VCaP (cell line): ENCODE results near the gene SPRED1.

Source experiments
- H3K27ac ChIP-seq: fragments of 450-650 bp; 2 replicates; pipeline ENCODE4 v1.5.1; 2017
- TF ChIP-seq, protein P1 (sequence below): fragments of 450-650 bp; conservative IDR thresholded peaks from 2 replicates; pipeline ENCODE4 v1.5.1; 2017; ENCODE audit warnings: mild to moderate bottlenecking, moderate library complexity

Gene SPRED1

DNA sequence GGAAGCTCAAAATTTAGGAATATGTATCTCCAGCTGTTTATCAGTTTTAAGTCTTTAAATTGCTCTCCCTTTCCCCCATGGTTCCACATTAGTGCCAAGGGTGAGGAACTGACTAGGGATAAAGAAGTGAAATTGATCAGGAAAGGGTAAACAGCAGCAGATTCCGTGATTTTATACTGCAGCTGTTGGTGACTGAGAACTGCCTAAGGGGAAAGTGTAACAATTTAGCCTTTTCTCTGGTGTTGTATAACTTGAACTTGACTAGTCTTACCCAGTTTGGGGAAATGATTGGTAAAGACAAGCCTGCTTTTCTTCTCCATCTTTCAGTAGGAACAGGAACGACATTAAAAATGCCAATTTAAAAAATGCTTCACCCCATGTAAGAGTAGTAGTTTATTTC is 5.0 kb downstream of the SPRED1 start:
- H3K27ac ChIP-seq: no peak overlapping the region
- TF ChIP-seq, protein P1, sequence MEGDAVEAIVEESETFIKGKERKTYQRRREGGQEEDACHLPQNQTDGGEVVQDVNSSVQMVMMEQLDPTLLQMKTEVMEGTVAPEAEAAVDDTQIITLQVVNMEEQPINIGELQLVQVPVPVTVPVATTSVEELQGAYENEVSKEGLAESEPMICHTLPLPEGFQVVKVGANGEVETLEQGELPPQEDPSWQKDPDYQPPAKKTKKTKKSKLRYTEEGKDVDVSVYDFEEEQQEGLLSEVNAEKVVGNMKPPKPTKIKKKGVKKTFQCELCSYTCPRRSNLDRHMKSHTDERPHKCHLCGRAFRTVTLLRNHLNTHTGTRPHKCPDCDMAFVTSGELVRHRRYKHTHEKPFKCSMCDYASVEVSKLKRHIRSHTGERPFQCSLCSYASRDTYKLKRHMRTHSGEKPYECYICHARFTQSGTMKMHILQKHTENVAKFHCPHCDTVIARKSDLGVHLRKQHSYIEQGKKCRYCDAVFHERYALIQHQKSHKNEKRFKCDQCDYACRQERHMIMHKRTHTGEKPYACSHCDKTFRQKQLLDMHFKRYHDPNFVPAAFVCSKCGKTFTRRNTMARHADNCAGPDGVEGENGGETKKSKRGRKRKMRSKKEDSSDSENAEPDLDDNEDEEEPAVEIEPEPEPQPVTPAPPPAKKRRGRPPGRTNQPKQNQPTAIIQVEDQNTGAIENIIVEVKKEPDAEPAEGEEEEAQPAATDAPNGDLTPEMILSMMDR: no peak

DNA sequence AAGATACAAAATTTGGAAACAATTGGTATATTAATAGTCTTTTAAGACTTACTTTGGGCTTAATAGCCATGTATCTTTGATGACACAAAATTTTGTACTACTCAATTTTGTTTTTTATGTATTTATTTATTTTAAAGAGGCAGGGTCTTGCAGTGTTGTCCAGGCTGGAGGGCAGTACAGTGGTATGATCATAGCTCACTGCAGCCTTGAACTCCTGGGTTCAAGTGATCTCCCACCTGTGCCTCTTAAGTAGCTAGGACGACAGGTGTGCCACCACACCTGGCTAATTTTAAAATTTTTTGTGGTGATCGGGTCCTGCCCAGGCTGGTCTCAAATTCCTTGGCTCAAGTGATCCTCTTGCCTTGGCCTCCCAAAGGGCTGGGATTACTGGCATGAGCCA is 6.5 kb downstream of the SPRED1 start:
- TF ChIP-seq, protein P1: no peak
- H3K27ac ChIP-seq: no peak overlapping the region

DNA sequence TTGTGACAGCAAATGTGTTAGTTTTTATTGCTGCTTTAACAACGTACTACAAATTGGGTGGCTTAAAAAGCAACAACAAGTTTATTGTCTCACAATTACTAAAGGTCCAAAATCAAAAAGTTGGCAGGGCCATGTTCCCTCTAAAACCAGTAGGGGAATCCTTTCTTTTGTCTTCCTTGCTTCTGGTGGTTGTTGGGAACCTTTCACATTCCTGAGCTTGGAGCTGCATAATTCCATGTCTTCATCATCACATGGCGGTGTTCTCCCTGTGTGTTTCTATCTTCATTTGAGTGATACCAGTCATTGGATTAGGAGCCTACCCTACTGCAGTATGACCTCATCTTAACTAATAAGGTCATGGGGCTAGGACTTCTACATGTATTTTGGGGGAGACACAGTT is 7.4 kb downstream of the SPRED1 start:
- TF ChIP-seq, protein P1: no peak

DNA sequence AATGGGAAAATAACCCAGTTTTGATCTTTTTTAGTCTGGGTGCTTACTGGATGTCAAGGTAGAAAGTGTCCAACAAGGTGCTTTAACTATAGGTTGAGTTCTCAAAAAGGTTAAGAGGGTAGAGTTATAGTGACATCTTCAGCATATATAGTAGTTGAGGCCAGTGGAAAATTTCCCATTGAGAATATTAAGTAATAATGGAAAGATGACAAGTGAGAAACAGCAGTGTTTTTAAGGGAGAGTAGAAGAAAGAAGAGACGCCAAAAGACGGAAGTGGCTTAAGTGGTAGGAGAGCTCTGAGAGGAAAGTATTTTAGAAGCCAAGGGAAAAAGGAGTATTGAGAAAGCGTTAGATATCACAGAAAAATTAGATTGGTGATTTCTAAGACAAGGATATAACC is 10.6 kb downstream of the SPRED1 start:
- H3K27ac ChIP-seq: no peak overlapping the region
- TF ChIP-seq, protein P1: no peak

More for the DNA sequence above, 7.4 kb downstream of the SPRED1 start:
- no peak overlapping the region for H3K27ac ChIP-seq

DNA sequence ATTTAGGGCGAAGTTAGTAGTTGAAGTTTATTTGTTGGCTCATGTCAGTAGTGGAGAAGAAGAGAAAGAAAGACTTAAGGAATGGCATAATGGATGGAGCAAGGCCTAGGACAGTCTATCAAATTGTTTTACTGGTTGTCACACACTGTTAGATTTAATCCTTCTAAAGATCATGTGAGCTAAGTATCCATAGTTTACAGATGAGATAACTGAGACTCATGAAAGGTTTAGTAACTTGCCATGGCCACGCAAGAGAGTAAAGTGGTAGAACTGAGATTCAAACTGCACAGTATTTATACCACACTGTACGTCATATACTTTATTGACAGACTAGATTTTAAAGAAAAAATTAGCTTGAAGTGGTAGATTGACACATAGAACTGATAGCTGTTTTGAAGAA is 11.4 kb downstream of the SPRED1 start:
- no peak overlapping the region for H3K27ac ChIP-seq
- TF ChIP-seq, protein P1: no peak

DNA sequence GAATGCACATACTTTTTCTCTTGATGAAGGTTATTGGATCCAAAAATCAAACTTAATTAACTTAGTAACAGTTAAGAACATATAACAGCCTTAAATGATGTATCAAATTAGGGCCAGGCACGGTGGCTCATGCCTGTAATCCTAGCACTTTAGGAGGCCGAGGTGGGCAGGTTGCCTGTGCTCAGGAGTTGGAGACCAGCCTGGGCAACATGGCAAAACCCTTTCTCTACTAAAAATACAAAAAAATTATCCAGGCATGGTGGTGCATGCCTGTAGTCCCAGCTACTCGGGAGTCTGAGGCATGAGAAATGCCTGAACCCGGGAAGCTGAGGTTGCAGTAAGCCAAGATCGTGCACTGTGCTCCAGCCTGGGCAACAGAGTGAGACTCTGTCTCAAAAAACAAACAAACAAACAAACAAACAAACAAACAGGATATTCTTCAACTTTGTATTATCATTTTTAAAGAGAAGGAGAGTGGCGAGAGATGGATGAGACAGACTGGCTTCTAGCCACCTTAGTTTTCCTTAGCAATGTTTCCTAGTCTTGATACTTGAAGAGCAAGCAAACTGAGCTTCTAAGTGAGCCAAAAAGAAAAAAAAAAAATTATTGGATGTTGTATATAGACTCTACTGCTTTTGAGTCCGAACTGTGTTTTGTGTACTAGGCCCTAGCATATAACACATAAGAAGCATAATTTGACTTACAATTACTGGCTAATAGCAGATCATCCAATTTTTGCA is 13.8 kb downstream of the SPRED1 start:
- H3K27ac ChIP-seq: no peak overlapping the region
- TF ChIP-seq, protein P1: no peak

DNA sequence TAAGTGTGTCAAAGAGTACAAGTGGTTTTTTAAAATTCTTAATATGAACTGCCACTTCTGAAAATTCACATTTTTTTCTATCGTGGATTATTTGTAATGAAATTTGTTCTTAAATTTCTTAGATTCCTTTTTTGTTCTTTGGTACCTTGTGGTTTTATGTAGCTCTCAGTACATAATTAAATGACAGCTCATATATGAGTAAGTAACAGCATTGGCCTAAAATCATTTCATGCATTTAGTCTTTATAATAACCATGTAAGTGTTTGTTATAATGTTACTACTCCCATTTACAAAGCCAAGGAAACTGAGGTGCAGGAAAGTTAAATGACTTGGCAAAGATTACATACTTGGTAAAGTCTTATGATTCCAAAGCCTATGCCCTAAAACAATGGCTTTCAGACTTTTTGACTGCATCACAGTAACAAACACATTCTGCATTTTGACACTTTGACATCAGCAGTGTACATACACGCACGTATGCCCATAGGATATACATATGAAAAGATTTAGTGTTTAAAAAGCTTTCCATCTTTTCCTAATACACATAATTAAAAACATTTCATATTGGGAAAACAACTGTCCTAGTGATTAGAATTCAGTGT is 14.9 kb downstream of the SPRED1 start:
- no peak overlapping the region for H3K27ac ChIP-seq
- TF ChIP-seq, protein P1: no peak
